Vagina (tissue), 2 donors: Measurements from ENCODE around the gene UGDH. TPM values are rescaled to one million over a fixed set of nuclear protein-coding genes. Genes with fewer than 3 reads are reported as not detected.
"Not testable (repeated sequence)": the region's sequence is repeated elsewhere in the genome, so short reads cannot be mapped to it uniquely, and the experiment has no call there.

Source experiments
- DNase-seq, 2 donors: peaks; one replicate each; pipeline ENCODE4 v3.0.0-alpha.2; 2017; ENCODE audit errors: extremely low spot score in 2 of 2
- H3K27ac ChIP-seq: fragments of 200-600 bp; sonication (generic); one replicate; pipeline ENCODE4 v1.5.1; 2019
- H3K27me3 ChIP-seq: fragments of 200-600 bp; sonication (generic); one replicate; pipeline ENCODE4 v1.5.1; 2019
- H3K36me3 ChIP-seq, 2 donors: fragments of 200-600 bp; sonication (generic); one replicate each; pipeline ENCODE4 v1.5.1; 2017 to 2019
- H3K4me1 ChIP-seq: fragments of 200-600 bp; sonication (generic); one replicate; pipeline ENCODE4 v1.5.1; 2019
- H3K4me3 ChIP-seq, 2 donors: fragments of 200-600 bp; sonication (generic); 1 replicate in 1 of 2; 2 replicates in 1 of 2; pipeline ENCODE4 v1.5.1; 2016 to 2019
- H3K9me3 ChIP-seq: fragments of 200-600 bp; sonication (generic); one replicate; pipeline ENCODE4 v1.5.1; 2019
- POLR2A ChIP-seq, 2 donors: fragments of 450-650 bp; IDR thresholded peaks; one replicate each; pipeline ENCODE4 v1.6.1; 2017; ENCODE audit warnings: antibody characterized with exemption in 2 of 2, mild to moderate bottlenecking in 2 of 2, moderate library complexity in 2 of 2
- POLR2AphosphoS5 ChIP-seq, 2 donors: sonication (generic); formaldehyde crosslinking; IDR thresholded peaks; one replicate each; pipeline ENCODE4 v1.9.0; 2017; ENCODE audit warnings: antibody characterized with exemption in 2 of 2, mild to moderate bottlenecking in 2 of 2, low read depth in 1 of 2; ENCODE audit not compliant: insufficient read depth in 1 of 2
- intact Hi-C: fragments of 100-400 bp; cut with DNase I; formaldehyde crosslinking; loops from one replicate; pipeline ENCODE4 v1.15.1; 2023
- total RNA-seq: library from RNA; depleted of rRNA; stranded (reverse); fragments of >200 nt; gene quantifications from one replicate; pipeline ENCODE4 v1.2.3, GENCODE V29; 2016
- TF ChIP-seq, protein P1 (sequence below), 3 experiments: fragments of 450-650 bp in 2 of 3; fragments of 200-600 bp in 1 of 3; sonication (generic) in 1 of 3; IDR thresholded peaks; one replicate each; pipeline ENCODE4 v1.5.1; 2017 to 2019; ENCODE audit warnings: antibody characterized with exemption in 3 of 3, mild to moderate bottlenecking in 2 of 3, moderate library complexity in 2 of 3

Gene UGDH
- total RNA-seq, 1 donor from 2014 or later = 43.5 TPM

DNA sequence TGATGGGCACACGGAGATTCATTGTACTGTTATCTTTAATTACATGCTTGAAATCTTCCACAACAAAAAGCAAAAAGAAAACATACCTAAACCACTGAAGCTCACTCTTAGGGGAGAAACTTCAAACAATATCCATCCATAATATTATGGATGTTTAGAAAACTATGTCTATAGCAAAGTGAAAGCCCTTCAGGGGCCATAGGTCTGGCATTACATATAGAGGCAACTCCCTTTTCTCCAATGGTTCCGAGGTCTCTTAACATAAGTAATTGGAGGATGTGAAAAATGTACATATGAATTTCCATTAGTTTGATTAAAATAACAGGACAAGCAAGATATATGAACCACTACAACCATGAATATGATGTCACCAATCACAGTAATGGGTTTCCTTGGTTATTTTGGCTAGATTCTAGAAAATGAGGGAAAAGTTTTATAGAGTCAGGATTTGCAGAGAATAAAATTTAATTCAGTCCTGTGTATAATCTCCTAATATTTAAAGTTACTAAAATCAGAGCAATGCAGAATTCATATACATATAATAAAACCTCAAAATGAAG is 10.8 kb downstream of the UGDH start:
- peaks cover 13% of the 10 kb centered on the region for H3K4me1 ChIP-seq
- H3K27ac ChIP-seq = no peak overlapping the region
- DNase-seq = no peak
- no peaks in the 10 kb centered on the region for H3K27me3 ChIP-seq
- no peak overlapping the region for H3K4me3 ChIP-seq
- H3K36me3 ChIP-seq = peaks cover 0 to 21% of the 10 kb centered on the region in 2 donors
- TF ChIP-seq, protein P1, sequence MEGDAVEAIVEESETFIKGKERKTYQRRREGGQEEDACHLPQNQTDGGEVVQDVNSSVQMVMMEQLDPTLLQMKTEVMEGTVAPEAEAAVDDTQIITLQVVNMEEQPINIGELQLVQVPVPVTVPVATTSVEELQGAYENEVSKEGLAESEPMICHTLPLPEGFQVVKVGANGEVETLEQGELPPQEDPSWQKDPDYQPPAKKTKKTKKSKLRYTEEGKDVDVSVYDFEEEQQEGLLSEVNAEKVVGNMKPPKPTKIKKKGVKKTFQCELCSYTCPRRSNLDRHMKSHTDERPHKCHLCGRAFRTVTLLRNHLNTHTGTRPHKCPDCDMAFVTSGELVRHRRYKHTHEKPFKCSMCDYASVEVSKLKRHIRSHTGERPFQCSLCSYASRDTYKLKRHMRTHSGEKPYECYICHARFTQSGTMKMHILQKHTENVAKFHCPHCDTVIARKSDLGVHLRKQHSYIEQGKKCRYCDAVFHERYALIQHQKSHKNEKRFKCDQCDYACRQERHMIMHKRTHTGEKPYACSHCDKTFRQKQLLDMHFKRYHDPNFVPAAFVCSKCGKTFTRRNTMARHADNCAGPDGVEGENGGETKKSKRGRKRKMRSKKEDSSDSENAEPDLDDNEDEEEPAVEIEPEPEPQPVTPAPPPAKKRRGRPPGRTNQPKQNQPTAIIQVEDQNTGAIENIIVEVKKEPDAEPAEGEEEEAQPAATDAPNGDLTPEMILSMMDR (IDR thresholded peaks at IDR 0.05) = no peak
- TF ChIP-seq POLR2A (IDR thresholded peaks at IDR 0.05) = no peak
- no peak for TF ChIP-seq POLR2AphosphoS5 (IDR thresholded peaks at IDR 0.05; ENCODE audit: insufficient read depth in 1 of 2, low read depth in 1 of 2)
- no peaks in the 10 kb centered on the region for H3K9me3 ChIP-seq
- intact Hi-C loops = no loop called here

DNA sequence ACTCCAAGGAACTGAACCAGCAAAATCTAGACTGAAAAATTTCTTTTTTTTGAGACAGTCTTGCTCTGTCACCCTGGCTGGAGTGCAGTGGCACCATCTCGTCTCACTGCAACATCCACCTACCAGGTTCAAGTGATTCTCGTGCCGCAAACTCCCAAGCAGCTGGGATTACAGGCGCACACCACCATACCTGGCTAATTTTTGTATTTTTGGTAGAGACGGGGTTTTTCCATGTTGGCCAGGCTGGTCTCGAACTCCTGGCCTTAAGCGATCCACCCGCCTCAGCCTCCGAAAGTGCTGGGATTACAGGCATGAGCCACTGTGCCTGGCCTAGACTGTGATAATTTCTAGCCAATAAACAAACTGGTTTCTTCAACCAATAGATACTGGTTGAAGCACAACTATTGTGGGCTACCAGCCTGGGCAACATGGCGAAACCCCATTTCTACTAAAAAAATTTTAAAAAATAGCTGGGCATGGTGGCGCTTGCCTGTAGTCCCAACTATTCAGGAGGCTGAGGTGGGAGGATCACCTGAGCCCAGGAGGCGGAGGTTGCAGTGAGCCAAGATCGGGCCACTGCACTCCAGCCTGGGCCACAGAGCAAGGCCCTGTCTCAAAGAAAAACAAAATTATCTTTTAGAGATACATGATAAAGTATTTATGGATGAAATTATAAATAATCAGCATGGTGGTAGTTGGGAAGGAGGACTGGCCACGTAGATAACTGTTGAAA is 11.4 kb downstream of the UGDH start:
- H3K9me3 ChIP-seq, H3K27ac ChIP-seq, H3K4me3 ChIP-seq, DNase-seq, H3K27me3 ChIP-seq, intact Hi-C loops: not testable (repeated sequence)
- H3K4me1 ChIP-seq = peaks cover 11% of the 10 kb centered on the region
- H3K36me3 ChIP-seq = peaks cover 0 to 21% of the 10 kb centered on the region in 2 donors

DNA sequence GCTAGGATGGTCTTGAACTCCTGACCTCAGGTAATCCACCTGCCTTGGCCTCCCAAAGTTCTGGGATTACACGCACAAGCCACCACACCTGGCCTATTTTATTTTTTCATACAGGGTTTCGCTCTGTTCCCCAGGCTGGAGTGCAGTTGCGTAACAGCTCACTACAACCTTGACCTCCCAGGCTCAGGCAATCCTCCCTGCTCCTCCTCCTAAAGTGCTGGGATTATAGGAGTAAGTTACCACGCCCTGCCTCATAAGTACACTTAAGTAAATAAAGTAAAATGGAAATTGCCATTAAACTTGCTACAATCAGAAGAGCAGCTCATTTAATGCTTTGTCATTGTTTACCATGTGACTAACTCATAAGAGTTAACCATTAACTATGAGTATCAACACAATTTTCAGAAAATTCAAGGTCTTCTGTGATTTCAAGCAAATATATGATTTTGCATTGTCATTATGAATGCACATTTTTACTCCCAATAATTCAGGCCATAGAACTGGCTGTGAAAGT is 12.3 kb downstream of the UGDH start:
- Histone ChIP-seq H3K4me3 (no peak overlapping the region), H3K27me3 (no peaks in the 10 kb centered on the region), H3K9me3 (no peaks in the 10 kb centered on the region), H3K36me3 (peaks cover 0 to 28% of the 10 kb centered on the region in 2 donors), H3K27ac (no peak overlapping the region), H3K4me1 (peaks cover 11% of the 10 kb centered on the region)
- no peak for DNase-seq
- intact Hi-C loops = no loop called here
- TF ChIP-seq, protein P1 (IDR thresholded peaks at IDR 0.05) = no peak
- TF ChIP-seq POLR2A (IDR thresholded peaks at IDR 0.05) (no peak), POLR2AphosphoS5 (IDR thresholded peaks at IDR 0.05; ENCODE audit: insufficient read depth in 1 of 2, low read depth in 1 of 2) (peak in 1 of 2 donors; percentile 82)

DNA sequence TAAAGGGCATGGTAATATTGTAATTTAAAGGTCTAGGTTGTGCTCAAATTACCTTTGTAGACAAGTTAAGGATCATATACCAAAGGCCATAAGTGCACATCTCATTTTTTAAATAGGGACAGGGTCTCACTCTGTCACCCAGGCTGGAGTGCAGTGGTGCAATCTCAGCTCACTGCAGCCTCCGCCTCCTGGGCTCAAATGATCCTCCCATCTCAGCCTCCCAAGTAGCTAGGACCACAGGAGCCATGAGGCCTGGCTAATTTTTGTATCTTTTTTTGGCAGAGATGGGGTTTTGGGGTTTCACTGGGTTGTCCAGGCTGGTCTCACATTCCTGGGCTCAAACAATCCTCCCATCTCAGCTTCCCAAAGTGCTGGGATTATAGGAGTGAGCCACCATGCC is 13.0 kb downstream of the UGDH start:
- H3K27ac ChIP-seq = peak overlapping the region; percentile 34
- intact Hi-C loops, H3K27me3 ChIP-seq, H3K9me3 ChIP-seq, DNase-seq, H3K4me3 ChIP-seq: not testable (repeated sequence)
- peaks cover 0 to 28% of the 10 kb centered on the region in 2 donors for H3K36me3 ChIP-seq
- H3K4me1 ChIP-seq = peaks cover 11% of the 10 kb centered on the region

DNA sequence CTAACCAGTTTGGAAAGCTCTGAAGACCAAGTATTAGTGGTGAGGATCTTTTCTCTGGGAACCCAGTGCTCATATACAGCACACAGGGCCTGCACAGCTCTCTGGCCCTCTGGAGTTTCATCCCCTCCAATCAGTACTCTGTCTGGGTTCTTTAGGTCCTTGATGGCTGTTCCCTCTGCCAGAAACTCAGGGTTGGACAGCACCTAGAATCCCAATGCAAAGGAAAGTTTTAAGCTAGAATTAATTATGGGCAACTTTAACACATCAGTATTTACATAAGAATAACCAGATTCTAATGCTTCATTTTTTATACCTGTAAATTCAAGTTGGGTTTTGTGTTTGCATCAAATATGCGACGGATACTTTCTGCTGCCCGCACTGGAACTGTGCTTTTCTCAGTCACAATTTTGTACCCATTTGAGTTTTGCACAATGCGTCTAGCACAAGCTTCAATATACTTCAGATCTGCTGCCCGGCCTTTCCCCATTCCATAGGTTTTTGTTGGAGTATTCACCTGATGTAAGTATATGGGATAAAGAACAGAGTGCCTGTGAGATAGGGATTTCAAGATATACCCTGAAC is 16.8 kb downstream of the UGDH start:
- no peaks in the 10 kb centered on the region for H3K27me3 ChIP-seq
- no peak for TF ChIP-seq POLR2A (IDR thresholded peaks at IDR 0.05)
- TF ChIP-seq POLR2AphosphoS5 (IDR thresholded peaks at IDR 0.05; ENCODE audit: insufficient read depth in 1 of 2, low read depth in 1 of 2) = no peak
- TF ChIP-seq, protein P1 (IDR thresholded peaks at IDR 0.05) = no peak
- no peak for DNase-seq
- no peak overlapping the region for H3K27ac ChIP-seq
- intact Hi-C loops = no loop called here
- peaks cover 4 to 47% of the 10 kb centered on the region in 2 donors for H3K36me3 ChIP-seq
- no peaks in the 10 kb centered on the region for H3K9me3 ChIP-seq
- peaks cover 11% of the 10 kb centered on the region for H3K4me1 ChIP-seq
- H3K4me3 ChIP-seq = no peak overlapping the region

DNA sequence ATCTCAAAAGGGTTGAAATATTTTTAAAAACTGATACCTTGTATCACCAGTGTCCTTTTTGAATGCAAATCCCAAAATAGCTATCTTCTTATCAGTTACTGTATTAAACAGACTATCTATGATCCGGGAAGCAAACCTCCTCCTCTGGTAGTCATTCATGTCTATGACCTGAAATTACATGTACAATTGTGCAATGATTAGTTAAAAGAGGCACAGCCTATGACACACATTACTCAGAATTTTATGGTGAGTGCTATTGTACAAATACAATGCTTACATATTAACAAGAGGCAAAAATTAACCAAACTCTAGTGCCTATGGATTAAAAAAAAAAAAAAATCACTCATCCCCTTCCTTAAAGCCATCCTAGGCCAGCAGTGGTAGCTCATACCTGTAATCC is 21.7 kb downstream of the UGDH start:
- H3K27me3 ChIP-seq = no peaks in the 10 kb centered on the region
- H3K27ac ChIP-seq = no peak overlapping the region
- no peaks in the 10 kb centered on the region for H3K9me3 ChIP-seq
- H3K4me3 ChIP-seq = no peak overlapping the region
- H3K36me3 ChIP-seq = peaks cover 7 to 80% of the 10 kb centered on the region in 2 donors
- DNase-seq = no peak
- intact Hi-C loops = no loop called here
- no peak for TF ChIP-seq POLR2A (IDR thresholded peaks at IDR 0.05)
- TF ChIP-seq, protein P1 (IDR thresholded peaks at IDR 0.05) = no peak
- peak in 1 of 2 donors; percentile 13 for TF ChIP-seq POLR2AphosphoS5 (IDR thresholded peaks at IDR 0.05; ENCODE audit: insufficient read depth in 1 of 2, low read depth in 1 of 2)
- H3K4me1 ChIP-seq = no peaks in the 10 kb centered on the region
